Fibroblast of lung (primary cell): ENCODE results near the gene EPO. TPM values are rescaled to one million over a fixed set of nuclear protein-coding genes. Genes with fewer than 3 reads are reported as not detected.
A peak's percentile ranks its signal among the peaks of the same experiment; 100 is the strongest.
"Not testable (repeated sequence)": the region's sequence is repeated elsewhere in the genome, so short reads cannot be mapped to it uniquely, and the experiment has no call there.

Source experiments
- DNase-seq, 2 donors: peaks; one replicate each; pipeline versions ENCODE4 v3.0.0 to v3.0.0-alpha.2; 2010; ENCODE audit warnings: low read depth in 2 of 2
- H2AFZ ChIP-seq: 2 replicates; pipeline ENCODE4 v1.5.1; 2012; ENCODE audit warnings: low read length, control low read depth, inconsistent platforms
- H3K27ac ChIP-seq: 2 replicates; pipeline ENCODE4 v1.5.1; 2011; ENCODE audit warnings: low read length, control low read depth; ENCODE audit not compliant: insufficient read depth
- H3K27me3 ChIP-seq: 2 replicates; pipeline ENCODE4 v1.5.1; 2011; ENCODE audit warnings: mild to moderate bottlenecking, low read length; ENCODE audit not compliant: control insufficient read depth, insufficient read depth
- H3K36me3 ChIP-seq: 2 replicates; pipeline ENCODE4 v1.5.1; 2011; ENCODE audit warnings: low read length; ENCODE audit not compliant: control insufficient read depth, insufficient read depth
- H3K4me1 ChIP-seq: 2 replicates; pipeline ENCODE4 v1.5.1; 2011; ENCODE audit warnings: low read length; ENCODE audit not compliant: control insufficient read depth, insufficient read depth; ENCODE audit errors: extremely low read depth
- H3K4me2 ChIP-seq: 2 replicates; pipeline ENCODE4 v1.5.1; 2011; ENCODE audit warnings: low read length, control low read depth; ENCODE audit not compliant: insufficient read depth; ENCODE audit errors: extremely low read depth
- H3K4me3 ChIP-seq, 4 experiments: fragments of 200-600 bp in 1 of 4; sonication (generic) in 1 of 4; replicated peaks in 1 of 4; 2 replicates each; pipeline ENCODE4 v1.5.1; 2011 to 2016; ENCODE audit warnings: low read length in 4 of 4, low read depth in 3 of 4, mild to moderate bottlenecking in 3 of 4, control low read depth in 2 of 4, inconsistent platforms in 1 of 4, mixed read lengths in 1 of 4; ENCODE audit not compliant: insufficient read depth in 1 of 4; ENCODE audit errors: control extremely low read depth in 1 of 4
- H3K79me2 ChIP-seq: 2 replicates; pipeline ENCODE4 v1.5.1; 2012; ENCODE audit warnings: mild to moderate bottlenecking, low read length, inconsistent platforms; ENCODE audit not compliant: control insufficient read depth, insufficient read depth
- H3K9ac ChIP-seq: 2 replicates; pipeline ENCODE4 v1.5.1; 2011; ENCODE audit warnings: mild to moderate bottlenecking, low read length, control low read depth; ENCODE audit not compliant: insufficient read depth
- H3K9me3 ChIP-seq: 2 replicates; pipeline ENCODE4 v1.5.1; 2012; ENCODE audit warnings: low read depth, low read length; ENCODE audit not compliant: control insufficient read depth, insufficient read depth
- H4K20me1 ChIP-seq: 2 replicates; pipeline ENCODE4 v1.5.1; 2011; ENCODE audit warnings: low read length; ENCODE audit not compliant: control insufficient read depth, insufficient read depth; ENCODE audit errors: extremely low read depth
- CTCF ChIP-seq, 2 donors: IDR thresholded peaks in 1 of 2; conservative IDR thresholded peaks in 1 of 2; 1 replicate in 1 of 2; 2 replicates in 1 of 2; pipeline ENCODE4 v1.5.1; 2011 to 2012; ENCODE audit warnings: low read length in 2 of 2, control low read depth in 1 of 2, inconsistent platforms in 1 of 2, low read depth in 1 of 2, mild to moderate bottlenecking in 1 of 2
- EZH2 ChIP-seq: IDR thresholded peaks from 2 replicates; pipeline ENCODE4 v1.5.1; 2012; ENCODE audit warnings: low read length, control low read depth, mild to moderate bottlenecking; ENCODE audit errors: missing control alignments
- polyA plus RNA-seq, 2 donors: library from polyadenylated mRNA; depleted of rRNA in 1 of 2; stranded (reverse) in 1 of 2; unstranded in 1 of 2; fragments of >200 nt; gene quantifications; 2 replicates each; pipeline ENCODE4 v1.2.1, GENCODE V29; 2011 to 2012; ENCODE audit warnings: missing spikeins in 1 of 2
- total RNA-seq: library from RNA; depleted of rRNA; stranded (reverse); fragments of >200 nt; gene quantifications from 2 replicates; pipeline ENCODE4 v1.2.1, GENCODE V29; 2014

The EPO gene
- total and polyA plus RNA-seq, 2 donors (not counting 1 experiment from before 2014, with no cell fraction given), result not detected

DNA sequence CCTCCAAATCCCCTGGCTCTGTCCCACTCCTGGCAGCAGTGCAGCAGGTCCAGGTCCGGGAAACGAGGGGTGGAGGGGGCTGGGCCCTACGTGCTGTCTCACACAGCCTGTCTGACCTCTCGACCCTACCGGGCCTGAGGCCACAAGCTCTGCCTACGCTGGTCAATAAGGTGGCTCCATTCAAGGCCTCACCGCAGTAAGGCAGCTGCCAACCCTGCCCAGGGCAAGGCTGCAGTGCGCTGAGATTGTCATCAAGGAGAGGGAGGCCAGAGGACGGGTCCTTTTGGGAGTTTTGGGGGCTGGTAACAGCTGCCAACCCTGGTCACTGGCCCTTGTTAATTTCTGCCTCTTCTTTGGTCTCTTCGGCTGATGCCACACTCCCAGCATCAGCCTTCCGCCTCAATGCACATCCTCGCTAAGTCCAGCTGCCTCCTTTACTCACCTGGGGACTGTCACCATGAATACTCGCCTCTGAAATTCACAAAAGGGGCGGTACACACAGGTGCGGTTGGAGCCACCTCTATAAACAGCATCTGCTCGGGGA, 3.5 kb downstream of the EPO start:
- Histone ChIP-seq H3K4me3 (no peak overlapping the region), H4K20me1 (no peaks in the 10 kb centered on the region), H3K4me1 (peaks cover 4% of the 10 kb centered on the region), H3K4me2 (no peak overlapping the region), H3K9ac (no peak overlapping the region), H2AFZ (no peak overlapping the region), H3K36me3 (no peaks in the 10 kb centered on the region), H3K27me3 (peaks cover 46% of the 10 kb centered on the region), H3K27ac (no peak overlapping the region), H3K9me3 (no peaks in the 10 kb centered on the region), H3K79me2 (no peaks in the 10 kb centered on the region)
- TF ChIP-seq EZH2 (no peak), CTCF (conservative IDR thresholded peaks at IDR 0.05 in 1 of 2, IDR thresholded peaks at IDR 0.05 in 1 of 2; ENCODE audit: low read depth in 1 of 2, low read length in 2 of 2) (no peak)
- DNase-seq, result no peak

DNA sequence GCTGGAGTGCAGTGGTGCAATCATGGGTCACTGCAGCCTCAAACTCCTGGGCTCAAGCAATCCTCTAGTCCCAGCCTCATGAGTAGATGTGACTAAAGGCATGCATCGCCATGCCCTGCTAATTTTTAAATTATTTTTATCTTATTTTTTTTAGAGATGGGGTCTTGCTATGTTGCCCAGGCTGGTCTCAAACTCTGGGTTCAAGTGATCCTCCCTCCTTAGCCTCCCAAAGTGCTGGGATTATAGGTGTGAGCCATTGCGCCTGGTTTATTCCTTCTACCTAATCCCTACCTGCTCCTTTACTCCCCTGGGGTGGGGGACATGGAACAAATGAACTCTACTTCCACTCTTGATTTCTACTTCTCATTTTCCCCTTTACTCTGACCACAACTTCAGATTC, 4.1 kb downstream of the EPO start:
- not testable (repeated sequence) for H2AFZ ChIP-seq, H3K4me1 ChIP-seq, H3K27ac ChIP-seq, H3K4me2 ChIP-seq, H3K9me3 ChIP-seq, H3K36me3 ChIP-seq, H3K4me3 ChIP-seq, H3K9ac ChIP-seq, DNase-seq, H4K20me1 ChIP-seq, H3K79me2 ChIP-seq
- peaks cover 46% of the 10 kb centered on the region for H3K27me3 ChIP-seq

- Histone ChIP-seq H3K36me3 (no peaks in the 10 kb centered on the region), H3K9ac (no peak overlapping the region), H2AFZ (no peak overlapping the region), H4K20me1 (no peaks in the 10 kb centered on the region), H3K9me3 (no peaks in the 10 kb centered on the region), H3K4me3 (no peak overlapping the region), H3K79me2 (no peaks in the 10 kb centered on the region), H3K27ac (peak overlapping the region; percentile 61), H3K27me3 (peaks cover 21% of the 10 kb centered on the region), H3K4me1 (peaks cover 4% of the 10 kb centered on the region), H3K4me2 (peak overlapping the region; percentile 33)
- TF ChIP-seq CTCF (conservative IDR thresholded peaks at IDR 0.05 in 1 of 2, IDR thresholded peaks at IDR 0.05 in 1 of 2; ENCODE audit: low read depth in 1 of 2, low read length in 2 of 2), result no peak
- TF ChIP-seq EZH2, result no peak
- DNase-seq, result peak; percentile 75 to 97
Observed at GRCh38 chr7:100726996-100727761, 6.9 kb downstream of the EPO start.
